ENCODE data around the gene TRAF3. TPM values are rescaled to one million over a fixed set of nuclear protein-coding genes. Genes with fewer than 3 reads are reported as not detected.

Gene TRAF3
- total RNA-seq, 1 donor from 2014 or later = 25.9 TPM

- Histone ChIP-seq H3K9me3 (ENCODE audit: insufficient read depth, low read depth, low read length) (no peaks in the 10 kb centered on the region), H3K36me3 (ENCODE audit: insufficient read depth, low read length) (no peaks in the 10 kb centered on the region), H4K20me1 (ENCODE audit: insufficient read depth, low read length) (no peaks in the 10 kb centered on the region), H3K4me2 (ENCODE audit: low read length) (no peak overlapping the region), H3K27me3 (ENCODE audit: insufficient read depth, low read length) (no peaks in the 10 kb centered on the region), H3K79me2 (ENCODE audit: insufficient read depth, low read length) (peaks cover under 1% of the 10 kb centered on the region), H3K4me3 (ENCODE audit: insufficient read depth, low read depth, low read length) (no peak overlapping the region), H3K27ac (ENCODE audit: low read depth, low read length) (no peak overlapping the region), H3K4me1 (ENCODE audit: insufficient read depth, low read length) (peaks cover 17% of the 10 kb centered on the region), H2AFZ (ENCODE audit: low read depth, low read length) (no peak overlapping the region), H3K9ac (ENCODE audit: low read length) (no peak overlapping the region)
- DNase-seq (ENCODE audit: low read depth) (no peak), FAIRE-seq (no peak)
- Mint-ChIP-seq H3K27me3 (ENCODE audit: low read depth, unreplicated experiment) (peaks cover 14% of the 10 kb centered on the region), H3K27ac (ENCODE audit: unreplicated experiment) (no peak overlapping the region), H3K4me3 (ENCODE audit: unreplicated experiment) (no peak overlapping the region), H3K36me3 (ENCODE audit: low read depth, unreplicated experiment) (peaks cover 2% of the 10 kb centered on the region), H3K4me1 (ENCODE audit: low read depth, unreplicated experiment) (peaks cover 11% of the 10 kb centered on the region), H3K9me3 (ENCODE audit: unreplicated experiment) (no peaks in the 10 kb centered on the region)
- TF ChIP-seq, protein P1, sequence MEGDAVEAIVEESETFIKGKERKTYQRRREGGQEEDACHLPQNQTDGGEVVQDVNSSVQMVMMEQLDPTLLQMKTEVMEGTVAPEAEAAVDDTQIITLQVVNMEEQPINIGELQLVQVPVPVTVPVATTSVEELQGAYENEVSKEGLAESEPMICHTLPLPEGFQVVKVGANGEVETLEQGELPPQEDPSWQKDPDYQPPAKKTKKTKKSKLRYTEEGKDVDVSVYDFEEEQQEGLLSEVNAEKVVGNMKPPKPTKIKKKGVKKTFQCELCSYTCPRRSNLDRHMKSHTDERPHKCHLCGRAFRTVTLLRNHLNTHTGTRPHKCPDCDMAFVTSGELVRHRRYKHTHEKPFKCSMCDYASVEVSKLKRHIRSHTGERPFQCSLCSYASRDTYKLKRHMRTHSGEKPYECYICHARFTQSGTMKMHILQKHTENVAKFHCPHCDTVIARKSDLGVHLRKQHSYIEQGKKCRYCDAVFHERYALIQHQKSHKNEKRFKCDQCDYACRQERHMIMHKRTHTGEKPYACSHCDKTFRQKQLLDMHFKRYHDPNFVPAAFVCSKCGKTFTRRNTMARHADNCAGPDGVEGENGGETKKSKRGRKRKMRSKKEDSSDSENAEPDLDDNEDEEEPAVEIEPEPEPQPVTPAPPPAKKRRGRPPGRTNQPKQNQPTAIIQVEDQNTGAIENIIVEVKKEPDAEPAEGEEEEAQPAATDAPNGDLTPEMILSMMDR (IDR thresholded peaks at IDR 0.05; ENCODE audit: insufficient read depth, low read depth, low read length) = no peak
- TF ChIP-seq EZH2 (IDR thresholded peaks at IDR 0.05; ENCODE audit: insufficient read depth, low read length) = no peak
These were observed 4.3 kb upstream of the TRAF3 start for GRCh38 chr14:102772781-102773570.

- H3K4me3 ChIP-seq (ENCODE audit: insufficient read depth, low read depth, low read length) = peak overlapping the region; percentile 29
- H3K27me3 ChIP-seq (ENCODE audit: insufficient read depth, low read length) = no peaks in the 10 kb centered on the region
- peak overlapping the region; percentile 83 for H2AFZ ChIP-seq (ENCODE audit: low read depth, low read length)
- DNase-seq (ENCODE audit: low read depth) (peak; percentile 69), FAIRE-seq (no peak)
- TF ChIP-seq, protein P1 (IDR thresholded peaks at IDR 0.05; ENCODE audit: insufficient read depth, low read depth, low read length) = peak; percentile 73
- no peak for TF ChIP-seq EZH2 (IDR thresholded peaks at IDR 0.05; ENCODE audit: insufficient read depth, low read length)
- Mint-ChIP-seq H3K4me3 (ENCODE audit: unreplicated experiment) (no peak overlapping the region), H3K36me3 (ENCODE audit: low read depth, unreplicated experiment) (no peaks in the 10 kb centered on the region), H3K27ac (ENCODE audit: unreplicated experiment) (peak overlapping the region; percentile 82), H3K9me3 (ENCODE audit: unreplicated experiment) (no peaks in the 10 kb centered on the region), H3K4me1 (ENCODE audit: low read depth, unreplicated experiment) (peaks cover 12% of the 10 kb centered on the region), H3K27me3 (ENCODE audit: low read depth, unreplicated experiment) (peaks cover 2% of the 10 kb centered on the region)
- no peaks in the 10 kb centered on the region for H3K36me3 ChIP-seq (ENCODE audit: insufficient read depth, low read length)
- H3K4me1 ChIP-seq (ENCODE audit: insufficient read depth, low read length) = peaks cover 28% of the 10 kb centered on the region
- H3K79me2 ChIP-seq (ENCODE audit: insufficient read depth, low read length) = peaks cover 16% of the 10 kb centered on the region
- H3K27ac ChIP-seq (ENCODE audit: low read depth, low read length) = peak overlapping the region; percentile 76
- H3K4me2 ChIP-seq (ENCODE audit: low read length) = peak overlapping the region; percentile 82
- no peaks in the 10 kb centered on the region for H3K9me3 ChIP-seq (ENCODE audit: insufficient read depth, low read depth, low read length)
- peak overlapping the region; percentile 72 for H3K9ac ChIP-seq (ENCODE audit: low read length)
- H4K20me1 ChIP-seq (ENCODE audit: insufficient read depth, low read length) = peaks cover 14% of the 10 kb centered on the region
These were observed 2.7 kb upstream of the TRAF3 start for GRCh38 chr14:102774391-102775153.

Measured in astrocyte (in vitro differentiated cells and primary cell).